ENCODE results near the gene FBXO3.

GRCh38 chr11:33719587-33719986 is 54.7 kb downstream of the FBXO3 start:
- TF ChIP-seq TAF1 (IDR thresholded peaks at IDR 0.05; ENCODE audit: low read depth, low read length): no peak
- no peak for TF ChIP-seq POLR2A (IDR thresholded peaks at IDR 0.05; ENCODE audit: low read depth, low read length)
- no peak for TF ChIP-seq POLR2AphosphoS5 (IDR thresholded peaks at IDR 0.05; ENCODE audit: low read depth, low read length)
- no peak for TF ChIP-seq POU2F2 (IDR thresholded peaks at IDR 0.05; ENCODE audit: low read depth, low read length)
- TF ChIP-seq PAX5 (IDR thresholded peaks at IDR 0.05; ENCODE audit: insufficient read depth, low read length, severe bottlenecking): no peak
- TF ChIP-seq SPI1 (IDR thresholded peaks at IDR 0.05; ENCODE audit: low read depth, low read length): no peak

All from GM12891 (cell line).